Measurements from ENCODE around the gene TP63.

DNA sequence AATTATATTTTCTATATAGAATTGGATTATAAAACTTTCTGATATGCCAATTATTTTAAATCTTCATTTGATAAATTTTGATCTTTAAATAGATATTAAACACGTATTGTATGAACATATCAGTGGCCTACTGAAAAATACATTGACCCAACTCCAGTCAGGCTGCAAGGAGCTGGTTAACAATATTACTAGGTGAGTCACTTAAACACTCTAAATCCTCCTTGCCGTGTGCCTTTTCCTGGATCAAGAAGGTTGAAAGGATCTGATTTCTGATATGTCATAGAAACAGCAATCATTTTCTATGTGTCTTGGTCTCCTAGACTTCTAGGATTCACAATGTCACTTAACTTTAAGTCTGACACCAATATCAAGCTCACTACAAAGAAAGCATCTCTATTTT is 123.2 kb downstream of the TP63 start:
- TF ChIP-seq, protein P1, sequence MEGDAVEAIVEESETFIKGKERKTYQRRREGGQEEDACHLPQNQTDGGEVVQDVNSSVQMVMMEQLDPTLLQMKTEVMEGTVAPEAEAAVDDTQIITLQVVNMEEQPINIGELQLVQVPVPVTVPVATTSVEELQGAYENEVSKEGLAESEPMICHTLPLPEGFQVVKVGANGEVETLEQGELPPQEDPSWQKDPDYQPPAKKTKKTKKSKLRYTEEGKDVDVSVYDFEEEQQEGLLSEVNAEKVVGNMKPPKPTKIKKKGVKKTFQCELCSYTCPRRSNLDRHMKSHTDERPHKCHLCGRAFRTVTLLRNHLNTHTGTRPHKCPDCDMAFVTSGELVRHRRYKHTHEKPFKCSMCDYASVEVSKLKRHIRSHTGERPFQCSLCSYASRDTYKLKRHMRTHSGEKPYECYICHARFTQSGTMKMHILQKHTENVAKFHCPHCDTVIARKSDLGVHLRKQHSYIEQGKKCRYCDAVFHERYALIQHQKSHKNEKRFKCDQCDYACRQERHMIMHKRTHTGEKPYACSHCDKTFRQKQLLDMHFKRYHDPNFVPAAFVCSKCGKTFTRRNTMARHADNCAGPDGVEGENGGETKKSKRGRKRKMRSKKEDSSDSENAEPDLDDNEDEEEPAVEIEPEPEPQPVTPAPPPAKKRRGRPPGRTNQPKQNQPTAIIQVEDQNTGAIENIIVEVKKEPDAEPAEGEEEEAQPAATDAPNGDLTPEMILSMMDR (IDR thresholded peaks at IDR 0.05) = no peak
- TF ChIP-seq ZFX (IDR thresholded peaks at IDR 0.05; ENCODE audit: borderline replicate concordance) = no peak
